ENCODE measurements around the gene PLRG1.

GRCh38 chr4:154593868-154594267 lies 43.7 kb upstream of the PLRG1 start:
- TF ChIP-seq, protein P1, sequence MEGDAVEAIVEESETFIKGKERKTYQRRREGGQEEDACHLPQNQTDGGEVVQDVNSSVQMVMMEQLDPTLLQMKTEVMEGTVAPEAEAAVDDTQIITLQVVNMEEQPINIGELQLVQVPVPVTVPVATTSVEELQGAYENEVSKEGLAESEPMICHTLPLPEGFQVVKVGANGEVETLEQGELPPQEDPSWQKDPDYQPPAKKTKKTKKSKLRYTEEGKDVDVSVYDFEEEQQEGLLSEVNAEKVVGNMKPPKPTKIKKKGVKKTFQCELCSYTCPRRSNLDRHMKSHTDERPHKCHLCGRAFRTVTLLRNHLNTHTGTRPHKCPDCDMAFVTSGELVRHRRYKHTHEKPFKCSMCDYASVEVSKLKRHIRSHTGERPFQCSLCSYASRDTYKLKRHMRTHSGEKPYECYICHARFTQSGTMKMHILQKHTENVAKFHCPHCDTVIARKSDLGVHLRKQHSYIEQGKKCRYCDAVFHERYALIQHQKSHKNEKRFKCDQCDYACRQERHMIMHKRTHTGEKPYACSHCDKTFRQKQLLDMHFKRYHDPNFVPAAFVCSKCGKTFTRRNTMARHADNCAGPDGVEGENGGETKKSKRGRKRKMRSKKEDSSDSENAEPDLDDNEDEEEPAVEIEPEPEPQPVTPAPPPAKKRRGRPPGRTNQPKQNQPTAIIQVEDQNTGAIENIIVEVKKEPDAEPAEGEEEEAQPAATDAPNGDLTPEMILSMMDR (IDR thresholded peaks at IDR 0.05; ENCODE audit: low read depth, low read length): no peak
- TF ChIP-seq POLR2A (IDR thresholded peaks at IDR 0.05; ENCODE audit: extremely low read depth, insufficient read length) (no peak), MYC (IDR thresholded peaks at IDR 0.05; ENCODE audit: low read depth, low read length) (no peak)
